HepG2 (cell line): ENCODE results near the gene OST4. TPM values are rescaled to one million over a fixed set of nuclear protein-coding genes. Genes with fewer than 3 reads are reported as not detected.

Experiments
- ARHGAP35 ChIP-seq: sonication (generic); formaldehyde crosslinking; IDR thresholded peaks from 2 replicates; pipeline ENCODE4 v1.9.0; 2022; ENCODE audit warnings: mild to moderate bottlenecking, inconsistent platforms, moderate library complexity, missing genetic modification reagents, borderline replicate concordance
- CBX1 ChIP-seq: IDR thresholded peaks from one replicate; pipeline ENCODE4 v1.6.1; 2016; ENCODE audit warnings: antibody characterized with exemption, low read depth
- CHD2 ChIP-seq: IDR thresholded peaks from 2 replicates; pipeline ENCODE4 v1.6.1; 2011; ENCODE audit warnings: low read depth, low read length, improper control_type of control experiment
- DMAP1 ChIP-seq: IDR thresholded peaks from 2 replicates; pipeline ENCODE4 v1.6.1; 2016
- ELF1 ChIP-seq: sonication (generic); formaldehyde crosslinking; IDR thresholded peaks from 2 replicates; pipeline ENCODE4 v1.4.0; 2020; ENCODE audit warnings: missing genetic modification reagents
- ETV5 ChIP-seq: IDR thresholded peaks from 2 replicates; pipeline ENCODE4 v1.6.1; 2018; ENCODE audit warnings: missing biosample characterization, missing genetic modification reagents, inconsistent platforms, borderline replicate concordance
- JUN ChIP-seq: sonication (generic); formaldehyde crosslinking; IDR thresholded peaks from 2 replicates; pipeline ENCODE4 v1.4.0; 2020; ENCODE audit warnings: mild to moderate bottlenecking, missing genetic modification reagents
- KDM5A ChIP-seq: fragments of 200-600 bp; sonication (generic); IDR thresholded peaks from 2 replicates; pipeline ENCODE4 v1.7.0; 2018; ENCODE audit warnings: antibody characterized with exemption, mild to moderate bottlenecking, low read length, borderline replicate concordance
- KLF15 ChIP-seq: sonication (generic); formaldehyde crosslinking; IDR thresholded peaks from 2 replicates; pipeline ENCODE4 v1.8.1; 2023; ENCODE audit warnings: borderline replicate concordance, mild to moderate bottlenecking, inconsistent platforms, missing genetic modification reagents, mixed read lengths
- NFE2L2 ChIP-seq: fragments of 150-350 bp; IDR thresholded peaks from 2 replicates; pipeline ENCODE4 v1.6.1; 2014; ENCODE audit warnings: low read length
- NKX3-1 ChIP-seq: sonication (generic); formaldehyde crosslinking; IDR thresholded peaks from 2 replicates; pipeline ENCODE4 v1.5.0; 2020; ENCODE audit warnings: missing genetic modification reagents
- ONECUT2 ChIP-seq: sonication (generic); formaldehyde crosslinking; IDR thresholded peaks from 2 replicates; pipeline ENCODE4 v1.4.0; 2020; ENCODE audit warnings: missing genetic modification reagents
- PHF20 ChIP-seq: sonication (generic); formaldehyde crosslinking; IDR thresholded peaks from 2 replicates; pipeline ENCODE4 v1.5.0; 2020; ENCODE audit warnings: mild to moderate bottlenecking, missing genetic modification reagents
- USF2 ChIP-seq, 2 experiments: sonication (generic) in 1 of 2; formaldehyde crosslinking in 1 of 2; IDR thresholded peaks; 2 replicates each; pipeline versions ENCODE4 v1.5.1 to v1.6.1; 2011 to 2020; ENCODE audit warnings: borderline replicate concordance in 1 of 2, low read depth in 1 of 2, low read length in 1 of 2, mild to moderate bottlenecking in 1 of 2, missing genetic modification reagents in 1 of 2, moderate library complexity in 1 of 2
- ZBTB20 ChIP-seq: sonication (generic); formaldehyde crosslinking; IDR thresholded peaks from 2 replicates; pipeline ENCODE4 v1.8.1; 2023; ENCODE audit warnings: missing genetic modification reagents, low read depth, mild to moderate bottlenecking, borderline replicate concordance
- ZFP36 ChIP-seq: fragments of 150-350 bp; IDR thresholded peaks from 2 replicates; pipeline ENCODE4 v1.6.1; 2018; ENCODE audit warnings: borderline replicate concordance, low read length, low read depth; ENCODE audit not compliant: partially characterized antibody
- ZGPAT ChIP-seq: IDR thresholded peaks from 2 replicates; pipeline ENCODE4 v1.6.1; 2016; ENCODE audit warnings: mild to moderate bottlenecking
- ZNF589 ChIP-seq: sonication (generic); formaldehyde crosslinking; conservative IDR thresholded peaks from 2 replicates; pipeline ENCODE4 v1.8.0; 2022; ENCODE audit warnings: mild to moderate bottlenecking, moderate library complexity, missing genetic modification reagents
- ZNF615 ChIP-seq: sonication (generic); formaldehyde crosslinking; IDR thresholded peaks from 2 replicates; pipeline ENCODE4 v1.5.0; 2020; ENCODE audit warnings: mild to moderate bottlenecking, missing genetic modification reagents, borderline replicate concordance
- ZNF670 ChIP-seq: sonication (generic); formaldehyde crosslinking; IDR thresholded peaks from 2 replicates; pipeline ENCODE4 v1.8.0; 2022; ENCODE audit warnings: mild to moderate bottlenecking, missing genetic modification reagents, borderline replicate concordance
- ZNF709 ChIP-seq: sonication (generic); formaldehyde crosslinking; IDR thresholded peaks from 2 replicates; pipeline ENCODE4 v1.5.0; 2020; ENCODE audit warnings: mild to moderate bottlenecking, missing genetic modification reagents
- ZNF768 ChIP-seq: sonication (generic); formaldehyde crosslinking; IDR thresholded peaks from 2 replicates; pipeline ENCODE4 v1.4.0; 2020; ENCODE audit warnings: missing genetic modification reagents
- ZNF800 ChIP-seq: sonication (generic); formaldehyde crosslinking; IDR thresholded peaks from 2 replicates; pipeline ENCODE4 v1.4.0; 2020; ENCODE audit warnings: missing genetic modification reagents
- ZNF816 ChIP-seq: sonication (generic); formaldehyde crosslinking; IDR thresholded peaks from 2 replicates; pipeline ENCODE4 v1.8.0; 2022; ENCODE audit warnings: missing genetic modification reagents, mild to moderate bottlenecking, borderline replicate concordance
- polyA plus RNA-seq, 8 experiments: library from polyadenylated mRNA; depleted of rRNA in 3 of 8; stranded (reverse) in 7 of 8; unstranded in 1 of 8; fragments of >200 nt; fragmentation: Illumina TruSeq in 4 of 8; extraction: Trizol in 4 of 8; gene quantifications; 2 replicates each; pipeline versions ENCODE4 v1.2.1 to v1.2.3, GENCODE V29; 2011 to 2016; ENCODE audit warnings: low read depth in 4 of 8, missing spikeins in 1 of 8, mixed read lengths in 1 of 8; ENCODE audit not compliant: insufficient read depth in 1 of 8
- total RNA-seq, 5 experiments: library from RNA; depleted of rRNA; stranded (reverse); fragments of >200 nt; fragmentation: Illumina TruSeq; extraction: Trizol; gene quantifications; 2 replicates each; pipeline ENCODE4 v1.2.3, GENCODE V29; 2016; ENCODE audit warnings: low read depth in 1 of 5

The OST4 gene
- total and polyA plus RNA-seq, 2 of the 13 experiments (the other 11 are each of a cell fraction or from before 2014, with no cell fraction given): 498 to 584 TPM

DNA sequence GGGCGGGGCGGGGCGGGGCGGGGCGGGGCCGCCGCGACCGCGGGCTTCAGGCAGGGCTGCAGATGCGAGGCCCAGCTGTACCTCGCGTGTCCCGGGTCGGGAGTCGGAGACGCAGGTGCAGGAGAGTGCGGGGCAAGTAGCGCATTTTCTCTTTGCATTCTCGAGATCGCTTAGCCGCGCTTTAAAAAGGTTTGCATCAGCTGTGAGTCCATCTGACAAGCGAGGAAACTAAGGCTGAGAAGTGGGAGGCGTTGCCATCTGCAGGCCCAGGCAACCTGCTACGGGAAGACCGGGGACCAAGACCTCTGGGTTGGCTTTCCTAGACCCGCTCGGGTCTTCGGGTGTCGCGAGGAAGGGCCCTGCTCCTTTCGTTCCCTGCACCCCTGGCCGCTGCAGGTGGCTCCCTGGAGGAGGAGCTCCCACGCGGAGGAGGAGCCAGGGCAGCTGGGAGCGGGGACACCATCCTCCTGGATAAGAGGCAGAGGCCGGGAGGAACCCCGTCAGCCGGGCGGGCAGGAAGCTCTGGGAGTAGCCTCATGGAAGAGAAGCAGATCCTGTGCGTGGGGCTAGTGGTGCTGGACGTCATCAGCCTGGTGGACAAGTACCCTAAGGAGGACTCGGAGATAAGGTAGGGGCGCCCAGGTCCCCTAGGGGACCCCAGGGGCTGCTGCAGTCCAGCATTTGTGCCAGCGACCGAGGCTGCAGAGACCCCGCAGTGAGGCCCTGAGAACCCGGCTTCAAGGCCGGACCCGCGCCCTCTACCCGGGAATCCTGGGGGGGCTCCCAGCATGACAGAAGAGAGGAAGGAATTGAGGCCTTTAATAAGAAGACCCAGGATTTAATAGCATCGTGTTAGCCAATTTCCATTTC, 15.5 kb upstream of the OST4 start, which contains the start of gene KHK (continued):
- TF ChIP-seq USF2 (IDR thresholded peaks at IDR 0.05; ENCODE audit: low read depth, low read length) (no peak), USF2 (CRISPR knock-in tag; IDR thresholded peaks at IDR 0.05; ENCODE audit: borderline replicate concordance) (no peak), NFE2L2 (no peak), NKX3-1 (CRISPR knock-in tag) (0 out of 2 replicates have a peak, but pooled peaks have one; percentile 16), ZFP36 (no peak), CHD2 (0 out of 2 replicates have a peak, but pooled peaks have one; percentile 20), ZNF670 (CRISPR knock-in tag) (no peak; the same call in 1 of the 2 replicates), ZBTB20 (CRISPR knock-in tag) (no peak; the same call in 1 of the 2 replicates), KDM5A (peak; percentile 63; the same call in 1 of the 2 replicates), ELF1 (CRISPR knock-in tag) (0 out of 2 replicates have a peak, but pooled peaks have one; percentile 11), ZNF709 (CRISPR knock-in tag) (peak; percentile 21; the same call in 1 of the 2 replicates), ONECUT2 (CRISPR knock-in tag) (no peak), ZNF816 (CRISPR knock-in tag) (peak; percentile 61; the same call in 1 of the 2 replicates), ZNF800 (CRISPR knock-in tag) (peak; percentile 30), ZGPAT (CRISPR knock-in tag) (no peak), KLF15 (CRISPR knock-in tag) (0 out of 2 replicates have a peak, but pooled peaks have one; percentile 27), ARHGAP35 (CRISPR knock-in tag) (peak; percentile 37; the same call in 1 of the 2 replicates), ZNF589 (CRISPR knock-in tag) (0 out of 2 replicates have a peak, but pooled peaks have one; percentile 58), PHF20 (peak; percentile 7), DMAP1 (CRISPR knock-in tag) (peak; percentile 49), JUN (CRISPR knock-in tag) (no peak), ZNF615 (CRISPR knock-in tag) (no peak), CBX1 (peak; percentile 5), ZNF768 (CRISPR knock-in tag) (peak; percentile 65), ETV5 (CRISPR knock-in tag) (peak; percentile 34)
